Stimulated activated memory B cell treated with anti-CD40 and anti-IgM and Interleukin-4, amounts not matched to agents 10 μg/mL and 1 μg/mL and 100 μg/mL, for 72 hours (primary cell): ENCODE measurements around the gene HEBP2.
"Not testable (repeated sequence)": the region's sequence is repeated elsewhere in the genome, so short reads cannot be mapped to it uniquely, and the experiment has no call there.

Source experiments
- ATAC-seq: fragments of 150-1000 bp; cut with Tn5 transposase; 2 replicates; pipeline ENCODE4 v1.10.0; 2021
- H3K27ac Mint-ChIP-seq: one replicate; pipeline ENCODE4 v1.8.0; 2022; ENCODE audit warnings: mild to moderate bottlenecking, mixed read lengths
- H3K27me3 Mint-ChIP-seq: one replicate; pipeline ENCODE4 v1.8.0; 2022; ENCODE audit warnings: mixed read lengths
- H3K36me3 Mint-ChIP-seq: one replicate; pipeline ENCODE4 v1.8.0; 2022; ENCODE audit warnings: mixed read lengths
- H3K4me1 Mint-ChIP-seq: one replicate; pipeline ENCODE4 v1.8.0; 2022; ENCODE audit warnings: mixed read lengths
- H3K4me3 Mint-ChIP-seq: one replicate; pipeline ENCODE4 v1.8.0; 2022; ENCODE audit warnings: mild to moderate bottlenecking, moderate library complexity, mixed read lengths
- H3K9me3 Mint-ChIP-seq: one replicate; pipeline ENCODE4 v1.8.0; 2022; ENCODE audit warnings: mixed read lengths

HEBP2 gene

DNA sequence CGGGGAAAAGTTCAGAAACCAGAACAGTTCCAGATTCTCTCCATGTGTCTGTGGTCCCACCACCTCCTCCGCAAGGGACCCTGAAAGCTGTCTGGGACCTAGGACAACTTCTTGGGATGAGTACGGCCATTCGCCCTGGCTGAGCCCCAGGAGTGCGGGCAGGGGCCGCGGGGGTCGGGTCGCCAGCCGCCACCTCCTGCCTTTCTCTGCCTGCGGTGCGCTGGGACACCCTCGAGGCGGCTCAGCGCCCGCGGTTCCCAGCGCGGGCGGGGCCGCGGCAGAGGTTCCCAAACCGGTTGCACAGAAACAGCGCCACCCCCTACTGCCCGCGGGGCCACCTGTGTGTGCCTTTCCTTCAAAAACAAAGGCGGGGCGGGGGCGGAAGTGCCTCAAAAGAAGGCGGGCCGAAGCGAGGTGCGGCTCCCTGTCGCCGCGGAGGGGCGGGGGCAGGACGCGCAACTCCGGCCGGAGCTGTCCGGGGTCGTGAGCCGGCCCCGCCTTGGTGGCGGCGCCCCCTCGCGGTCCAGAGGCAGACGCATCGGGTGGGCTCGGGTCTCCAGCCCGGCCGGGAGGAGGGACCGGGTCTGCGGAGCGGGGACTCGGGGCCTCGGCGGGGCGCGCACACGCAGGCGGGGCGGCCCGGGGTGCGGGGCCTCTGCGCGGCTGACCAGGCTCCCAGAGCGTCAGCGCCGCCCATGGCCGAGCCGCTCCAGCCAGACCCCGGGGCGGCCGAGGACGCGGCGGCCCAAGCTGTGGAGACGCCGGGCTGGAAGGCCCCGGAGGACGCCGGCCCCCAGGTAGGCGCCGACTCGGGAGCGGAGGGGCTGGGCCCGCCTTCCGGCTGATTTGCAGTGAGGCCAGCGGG is at the start of gene HEBP2:
Gene HEBP2, plus strand, starts transcription at position 423 of the 865 bp plus-strand sequence. Its CDS starts 273 bp downstream, at position 696.
- H3K4me3 Mint-ChIP-seq = peak within 1 kb of the TSS; percentile 79
- H3K9me3 Mint-ChIP-seq = no peaks in the 10 kb centered on the region
- peak within 1 kb of the TSS; percentile 77 for H3K27ac Mint-ChIP-seq
- ATAC-seq = peak; percentile 94
- H3K36me3 Mint-ChIP-seq = peaks cover 19% of the 10 kb centered on the region
- H3K4me1 Mint-ChIP-seq = peaks cover 16% of the 10 kb centered on the region
- no peaks in the 10 kb centered on the region for H3K27me3 Mint-ChIP-seq

GRCh38 chr6:138357928-138358327 is 46.1 kb upstream of the HEBP2 start:
- Mint-ChIP-seq H3K27me3 (peaks cover 41% of the 10 kb centered on the region), H3K9me3 (peaks cover 6% of the 10 kb centered on the region), H3K36me3 (no peaks in the 10 kb centered on the region), H3K4me3 (no peak overlapping the region), H3K4me1 (no peaks in the 10 kb centered on the region), H3K27ac (no peak overlapping the region)
- ATAC-seq = no peak

DNA sequence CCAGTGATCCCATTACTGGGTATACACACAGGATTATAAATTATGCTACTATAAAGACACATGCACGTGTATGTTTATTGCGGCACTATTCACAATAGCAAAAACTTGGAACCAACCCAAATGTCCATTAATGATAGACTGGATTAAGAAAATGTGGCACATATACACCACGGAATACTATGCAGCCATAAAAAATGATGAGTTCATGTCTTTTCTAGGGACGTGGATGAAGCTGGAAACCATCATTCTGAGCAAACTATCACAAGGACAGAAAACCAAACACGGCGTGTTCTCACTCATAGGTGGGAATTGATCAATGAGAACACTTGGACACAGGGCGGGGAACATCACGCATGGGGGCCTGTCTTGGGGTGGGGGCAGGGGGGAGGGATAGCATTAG is 35.3 kb upstream of the HEBP2 start:
- not testable (repeated sequence) for H3K9me3 Mint-ChIP-seq, H3K36me3 Mint-ChIP-seq, ATAC-seq, H3K27ac Mint-ChIP-seq, H3K4me3 Mint-ChIP-seq, H3K4me1 Mint-ChIP-seq
- peaks cover 40% of the 10 kb centered on the region for H3K27me3 Mint-ChIP-seq

- H3K4me1 Mint-ChIP-seq = no peaks in the 10 kb centered on the region
- H3K27me3 Mint-ChIP-seq = peaks cover 22% of the 10 kb centered on the region
- H3K36me3 Mint-ChIP-seq = no peaks in the 10 kb centered on the region
- no peak for ATAC-seq
- no peak overlapping the region for H3K4me3 Mint-ChIP-seq
- H3K27ac Mint-ChIP-seq = no peak overlapping the region
- H3K9me3 Mint-ChIP-seq = peaks cover 3% of the 10 kb centered on the region
Measured at GRCh38 chr6:138370631-138371451, 33.2 kb upstream of the HEBP2 start.

DNA sequence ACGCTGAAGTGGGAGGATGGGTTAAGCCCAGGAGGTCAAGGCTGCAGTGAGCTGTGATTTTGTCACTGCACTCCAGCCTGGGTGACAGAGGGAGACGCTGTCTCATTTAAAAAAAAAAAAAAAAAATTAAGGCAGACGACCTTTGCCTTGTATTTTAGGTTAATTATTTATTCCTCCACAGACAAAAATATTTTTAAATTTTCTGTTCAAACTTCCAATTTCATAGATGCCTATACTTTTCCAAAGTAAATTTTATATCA is 32.6 kb upstream of the HEBP2 start:
- peaks cover 3% of the 10 kb centered on the region for H3K9me3 Mint-ChIP-seq
- ATAC-seq = no peak
- H3K27ac Mint-ChIP-seq = no peak overlapping the region
- no peaks in the 10 kb centered on the region for H3K36me3 Mint-ChIP-seq
- peaks cover 16% of the 10 kb centered on the region for H3K27me3 Mint-ChIP-seq
- no peaks in the 10 kb centered on the region for H3K4me1 Mint-ChIP-seq
- no peak overlapping the region for H3K4me3 Mint-ChIP-seq

- no peak overlapping the region for H3K27ac Mint-ChIP-seq
- no peaks in the 10 kb centered on the region for H3K36me3 Mint-ChIP-seq
- ATAC-seq = no peak
- H3K4me3 Mint-ChIP-seq = no peak overlapping the region
- no peaks in the 10 kb centered on the region for H3K4me1 Mint-ChIP-seq
- H3K9me3 Mint-ChIP-seq = peaks cover 3% of the 10 kb centered on the region
- H3K27me3 Mint-ChIP-seq = peaks cover 13% of the 10 kb centered on the region
Measured at GRCh38 chr6:138371720-138372119, 32.3 kb upstream of the HEBP2 start.

GRCh38 chr6:138372711-138373463 is 31.1 kb upstream of the HEBP2 start:
- no peaks in the 10 kb centered on the region for H3K4me1 Mint-ChIP-seq
- no peak overlapping the region for H3K4me3 Mint-ChIP-seq
- no peak for ATAC-seq
- no peak overlapping the region for H3K27ac Mint-ChIP-seq
- no peaks in the 10 kb centered on the region for H3K9me3 Mint-ChIP-seq
- H3K36me3 Mint-ChIP-seq = no peaks in the 10 kb centered on the region
- peaks cover 1% of the 10 kb centered on the region for H3K27me3 Mint-ChIP-seq

DNA sequence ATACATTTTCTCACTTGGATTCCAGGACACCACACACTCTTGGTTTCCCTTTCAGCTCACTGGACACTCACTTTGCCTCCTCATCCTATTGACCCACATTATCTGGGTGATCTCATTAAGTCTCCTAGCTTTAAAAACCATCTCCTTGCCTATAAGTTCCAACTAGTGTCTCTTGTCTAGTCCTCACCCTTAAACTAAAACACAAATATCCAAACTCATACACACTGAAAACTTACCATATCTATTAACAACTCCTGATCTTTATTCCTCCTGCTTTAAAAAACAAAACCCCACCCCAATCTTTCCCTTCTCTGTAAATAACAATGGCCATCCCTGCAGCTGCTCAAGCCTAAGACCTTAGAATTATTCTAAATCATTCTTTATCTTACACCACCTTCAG is 29.8 kb upstream of the HEBP2 start:
- H3K4me3 Mint-ChIP-seq = no peak overlapping the region
- ATAC-seq = no peak
- no peaks in the 10 kb centered on the region for H3K36me3 Mint-ChIP-seq
- H3K27me3 Mint-ChIP-seq = no peaks in the 10 kb centered on the region
- H3K9me3 Mint-ChIP-seq = no peaks in the 10 kb centered on the region
- H3K27ac Mint-ChIP-seq = no peak overlapping the region
- H3K4me1 Mint-ChIP-seq = no peaks in the 10 kb centered on the region

DNA sequence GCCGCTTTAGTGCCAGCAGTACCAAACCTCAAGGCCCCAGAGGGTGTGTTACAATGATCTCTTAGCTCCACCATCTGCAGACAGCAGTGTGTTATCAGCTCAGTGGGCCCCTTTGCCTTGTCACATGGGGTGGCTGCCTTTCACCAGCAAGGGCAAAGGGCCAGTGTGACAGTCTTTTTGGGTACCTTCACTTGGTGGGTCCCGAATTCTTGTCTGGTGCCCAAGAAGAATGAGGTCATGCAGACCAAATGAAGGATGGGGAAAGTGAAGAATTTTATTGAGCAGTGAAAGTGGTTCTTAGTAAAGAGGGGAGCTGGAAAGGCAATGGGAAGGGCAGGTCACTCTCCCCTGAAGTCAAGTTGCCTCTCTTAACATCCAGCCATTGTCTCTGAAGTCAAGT is 29.2 kb upstream of the HEBP2 start:
- H3K27me3 Mint-ChIP-seq = no peaks in the 10 kb centered on the region

GRCh38 chr6:138377042-138377441 is 27.0 kb upstream of the HEBP2 start:
- Mint-ChIP-seq H3K27me3 (peaks cover under 1% of the 10 kb centered on the region), H3K27ac (no peak overlapping the region), H3K9me3 (no peaks in the 10 kb centered on the region), H3K4me1 (no peaks in the 10 kb centered on the region), H3K36me3 (no peaks in the 10 kb centered on the region), H3K4me3 (no peak overlapping the region)
- ATAC-seq = no peak

More for the DNA sequence above, 29.2 kb upstream of the HEBP2 start:
- no peaks in the 10 kb centered on the region for H3K4me1 Mint-ChIP-seq
- H3K4me3 Mint-ChIP-seq = no peak overlapping the region
- no peaks in the 10 kb centered on the region for H3K9me3 Mint-ChIP-seq
- no peaks in the 10 kb centered on the region for H3K36me3 Mint-ChIP-seq
- no peak overlapping the region for H3K27ac Mint-ChIP-seq
- ATAC-seq = no peak

DNA sequence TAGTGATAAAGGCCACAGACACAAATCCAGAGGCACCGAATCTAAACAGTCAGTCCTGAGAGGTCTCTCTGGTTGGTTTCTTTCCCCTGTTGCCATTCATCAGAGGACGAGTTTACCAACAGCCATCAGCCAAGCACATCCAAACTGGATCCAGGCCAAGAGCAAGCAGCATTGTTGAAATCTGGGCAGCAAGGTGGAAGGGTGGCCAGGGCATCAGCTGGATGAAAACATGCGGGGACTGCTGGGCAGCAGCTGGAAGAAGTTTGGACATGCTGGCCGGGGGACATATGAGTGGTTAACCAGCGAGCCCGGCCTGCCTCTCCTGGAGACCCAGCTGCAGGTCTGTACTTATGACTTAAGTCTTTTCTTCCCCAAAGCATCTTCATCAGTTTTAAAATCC is 26.2 kb upstream of the HEBP2 start, which contains the start of gene SMIM28:
Gene SMIM28, plus strand, starts transcription at position 62 of the 400 bp plus-strand sequence. Its CDS starts 168 bp downstream, at position 230.
- Mint-ChIP-seq H3K27ac (no peak within 1 kb of the TSS), H3K36me3 (no peaks in the 10 kb centered on the region), H3K27me3 (peaks cover 8% of the 10 kb centered on the region), H3K4me3 (no peak within 1 kb of the TSS), H3K4me1 (no peaks in the 10 kb centered on the region), H3K9me3 (no peaks in the 10 kb centered on the region)
- no peak for ATAC-seq

DNA sequence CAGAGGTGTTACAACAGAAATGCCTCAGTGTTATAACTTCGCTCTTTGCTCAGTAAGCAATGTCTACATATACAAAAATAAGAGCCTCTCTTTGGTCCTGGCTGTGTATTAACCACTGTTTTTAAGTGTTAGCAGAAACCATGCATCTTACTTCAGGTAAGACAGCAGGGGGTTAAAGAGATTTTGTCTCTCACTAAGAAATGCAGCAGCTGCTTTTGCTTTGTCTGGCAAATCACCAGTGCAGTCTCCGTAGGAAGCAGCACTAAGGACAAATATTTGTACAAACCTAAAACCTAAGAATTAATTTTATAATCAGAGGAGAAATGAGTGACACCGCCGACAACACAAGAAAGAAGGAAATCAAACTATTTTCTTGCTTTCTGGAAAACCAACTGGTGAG is 25.6 kb upstream of the HEBP2 start:
- H3K4me1 Mint-ChIP-seq = no peaks in the 10 kb centered on the region
- no peak for ATAC-seq
- H3K9me3 Mint-ChIP-seq = no peaks in the 10 kb centered on the region
- H3K27me3 Mint-ChIP-seq = peaks cover 8% of the 10 kb centered on the region
- no peak overlapping the region for H3K4me3 Mint-ChIP-seq
- no peaks in the 10 kb centered on the region for H3K36me3 Mint-ChIP-seq
- no peak overlapping the region for H3K27ac Mint-ChIP-seq

- no peaks in the 10 kb centered on the region for H3K36me3 Mint-ChIP-seq
- H3K9me3 Mint-ChIP-seq = no peaks in the 10 kb centered on the region
- H3K4me3 Mint-ChIP-seq = no peak overlapping the region
- H3K4me1 Mint-ChIP-seq = no peaks in the 10 kb centered on the region
- H3K27ac Mint-ChIP-seq = no peak overlapping the region
- ATAC-seq = no peak
- peaks cover 8% of the 10 kb centered on the region for H3K27me3 Mint-ChIP-seq
Measured at GRCh38 chr6:138382498-138383265, 21.3 kb upstream of the HEBP2 start.

- Mint-ChIP-seq H3K4me1 (no peaks in the 10 kb centered on the region), H3K36me3 (no peaks in the 10 kb centered on the region), H3K9me3 (no peaks in the 10 kb centered on the region), H3K4me3 (no peak overlapping the region), H3K27ac (no peak overlapping the region), H3K27me3 (peaks cover 14% of the 10 kb centered on the region)
- ATAC-seq = no peak
Measured at GRCh38 chr6:138383776-138384175, 20.2 kb upstream of the HEBP2 start.

- no peaks in the 10 kb centered on the region for H3K4me1 Mint-ChIP-seq
- H3K9me3 Mint-ChIP-seq = no peaks in the 10 kb centered on the region
- peaks cover 19% of the 10 kb centered on the region for H3K27me3 Mint-ChIP-seq
- no peak for ATAC-seq
- H3K36me3 Mint-ChIP-seq = no peaks in the 10 kb centered on the region
- no peak overlapping the region for H3K4me3 Mint-ChIP-seq
- H3K27ac Mint-ChIP-seq = no peak overlapping the region
Measured at GRCh38 chr6:138386897-138387296, 17.1 kb upstream of the HEBP2 start.
